ENCODE data around the gene MYL12A.

GRCh38 chr18:3225588-3225987, 22.0 kb upstream of the MYL12A start:
- TF ChIP-seq SP1 (IDR thresholded peaks at IDR 0.05) (no peak), NFRKB (IDR thresholded peaks at IDR 0.05) (no peak), BHLHE40 (IDR thresholded peaks at IDR 0.05; ENCODE audit: borderline replicate concordance) (no peak)

Measured in HEK293T (cell line).